HepG2 (cell line): ENCODE measurements around the gene ABCG8.

Source experiments
- ATF2 ChIP-seq: sonication (generic); formaldehyde crosslinking; IDR thresholded peaks from 2 replicates; pipeline ENCODE4 v1.4.0; 2020; ENCODE audit warnings: missing genetic modification reagents
- CTCF ChIP-seq: sonication (generic); formaldehyde crosslinking; IDR thresholded peaks from 2 replicates; pipeline ENCODE4 v1.5.0; 2020; ENCODE audit warnings: mild to moderate bottlenecking, missing genetic modification reagents, moderate library complexity
- FOXK2 ChIP-seq: fragments of 450-650 bp; IDR thresholded peaks from 2 replicates; pipeline ENCODE4 v1.6.1; 2016
- MAFF ChIP-seq: IDR thresholded peaks from 2 replicates; pipeline ENCODE4 v1.6.1; 2011; ENCODE audit warnings: low read depth, low read length, improper control_type of control experiment
- SALL2 ChIP-seq: sonication (generic); formaldehyde crosslinking; IDR thresholded peaks from 2 replicates; pipeline ENCODE4 v1.8.1; 2023; ENCODE audit warnings: mild to moderate bottlenecking, missing genetic modification reagents, inconsistent platforms
- SMARCC2 ChIP-seq: fragments of 450-650 bp; IDR thresholded peaks from 2 replicates; pipeline ENCODE4 v1.6.1; 2017; ENCODE audit warnings: antibody characterized with exemption, mild to moderate bottlenecking
- TSC22D2 ChIP-seq: sonication (generic); formaldehyde crosslinking; IDR thresholded peaks from 2 replicates; pipeline ENCODE4 v1.5.1; 2020; ENCODE audit warnings: missing genetic modification reagents, mild to moderate bottlenecking, borderline replicate concordance
- ZNF550 ChIP-seq: sonication (generic); formaldehyde crosslinking; IDR thresholded peaks from 2 replicates; pipeline ENCODE4 v1.4.0; 2020; ENCODE audit warnings: mild to moderate bottlenecking, missing genetic modification reagents, borderline replicate concordance

GRCh38 chr2:43840965-43841364 lies 2.2 kb downstream of the ABCG8 start:
- TF ChIP-seq FOXK2: no peak
- TF ChIP-seq ATF2 (CRISPR knock-in tag): no peak
- TF ChIP-seq SMARCC2: no peak
- TF ChIP-seq MAFF: no peak
- TF ChIP-seq ZNF550 (CRISPR knock-in tag): no peak
- TF ChIP-seq SALL2: no peak
- no peak for TF ChIP-seq CTCF (CRISPR knock-in tag)
- TF ChIP-seq TSC22D2 (CRISPR knock-in tag): no peak
